ENCODE measurements around the gene DGKH. TPM values are rescaled to one million over a fixed set of nuclear protein-coding genes. Genes with fewer than 3 reads are reported as not detected.

The DGKH gene
- total and polyA plus RNA-seq, 9 of the 15 experiments (the other 6 are each of a cell fraction or from before 2014, with no cell fraction given): 0.38 to 4.4 (median 3.1) TPM

DNA sequence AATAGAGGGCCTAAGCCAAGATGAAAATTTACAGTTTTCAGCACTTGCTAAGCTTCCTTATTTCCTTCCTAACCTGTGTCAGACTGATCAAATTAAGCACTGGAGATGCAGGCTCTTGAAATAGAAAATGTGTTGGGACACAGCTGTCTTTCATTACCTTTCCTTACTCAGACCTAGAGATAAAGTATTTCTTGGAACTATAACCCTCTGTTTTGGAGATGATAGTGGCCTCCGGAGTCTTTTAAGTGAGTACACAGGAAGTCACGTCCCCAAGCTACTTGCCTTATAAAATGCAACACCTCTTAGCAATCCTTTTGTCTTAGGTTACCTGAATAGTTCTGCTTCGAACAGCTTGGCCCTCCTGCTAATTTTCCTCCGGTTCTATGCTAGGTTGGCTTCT, 211.1 kb downstream of the DGKH start (continued):
- TF ChIP-seq JUN (IDR thresholded peaks at IDR 0.05; ENCODE audit: borderline replicate concordance, low read depth, low read length): no peak
- no peak for TF ChIP-seq JUN (CRISPR knock-in tag; IDR thresholded peaks at IDR 0.05; ENCODE audit: borderline replicate concordance)
- no peak for TF ChIP-seq ZNF3 (CRISPR knock-in tag; IDR thresholded peaks at IDR 0.05)
- no peak for TF ChIP-seq FOS (IDR thresholded peaks at IDR 0.05; ENCODE audit: extremely low read depth, insufficient read length)
- TF ChIP-seq RAD21 (CRISPR knock-in tag; conservative IDR thresholded peaks at IDR 0.05 in 1 of 2, IDR thresholded peaks at IDR 0.05 in 1 of 2): no peak; a peak in 1 of 4 replicates
- no peak for TF ChIP-seq RBM22 (IDR thresholded peaks at IDR 0.05; ENCODE audit: low read depth, low read length, poor library complexity, severe bottlenecking)
- TF ChIP-seq NONO (IDR thresholded peaks at IDR 0.05; ENCODE audit: low read depth in 2 of 2, low read length in 1 of 2): no peak
- no peak for TF ChIP-seq ADNP (tag; IDR thresholded peaks at IDR 0.05)
- TF ChIP-seq NEUROD1 (IDR thresholded peaks at IDR 0.05; ENCODE audit: borderline replicate concordance, low read depth, low read length, partially characterized antibody): no peak
- TF ChIP-seq BDP1 (IDR thresholded peaks at IDR 0.05; ENCODE audit: insufficient read depth, insufficient read length): no peak
- TF ChIP-seq KAT8 (IDR thresholded peaks at IDR 0.05; ENCODE audit: low read depth): no peak
- TF ChIP-seq ZNF717 (CRISPR knock-in tag; IDR thresholded peaks at IDR 0.05): no peak
- peak; percentile 69 for TF ChIP-seq CXXC5 (CRISPR knock-in tag; IDR thresholded peaks at IDR 0.05)
- TF ChIP-seq MYNN (IDR thresholded peaks at IDR 0.05): no peak
- TF ChIP-seq MYNN (CRISPR knock-in tag; IDR thresholded peaks at IDR 0.05): no peak
- TF ChIP-seq, protein P1, sequence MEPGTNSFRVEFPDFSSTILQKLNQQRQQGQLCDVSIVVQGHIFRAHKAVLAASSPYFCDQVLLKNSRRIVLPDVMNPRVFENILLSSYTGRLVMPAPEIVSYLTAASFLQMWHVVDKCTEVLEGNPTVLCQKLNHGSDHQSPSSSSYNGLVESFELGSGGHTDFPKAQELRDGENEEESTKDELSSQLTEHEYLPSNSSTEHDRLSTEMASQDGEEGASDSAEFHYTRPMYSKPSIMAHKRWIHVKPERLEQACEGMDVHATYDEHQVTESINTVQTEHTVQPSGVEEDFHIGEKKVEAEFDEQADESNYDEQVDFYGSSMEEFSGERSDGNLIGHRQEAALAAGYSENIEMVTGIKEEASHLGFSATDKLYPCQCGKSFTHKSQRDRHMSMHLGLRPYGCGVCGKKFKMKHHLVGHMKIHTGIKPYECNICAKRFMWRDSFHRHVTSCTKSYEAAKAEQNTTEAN (CRISPR knock-in tag; IDR thresholded peaks at IDR 0.05): no peak
- TF ChIP-seq YBX1 (IDR thresholded peaks at IDR 0.05): no peak
- TF ChIP-seq, protein P2, sequence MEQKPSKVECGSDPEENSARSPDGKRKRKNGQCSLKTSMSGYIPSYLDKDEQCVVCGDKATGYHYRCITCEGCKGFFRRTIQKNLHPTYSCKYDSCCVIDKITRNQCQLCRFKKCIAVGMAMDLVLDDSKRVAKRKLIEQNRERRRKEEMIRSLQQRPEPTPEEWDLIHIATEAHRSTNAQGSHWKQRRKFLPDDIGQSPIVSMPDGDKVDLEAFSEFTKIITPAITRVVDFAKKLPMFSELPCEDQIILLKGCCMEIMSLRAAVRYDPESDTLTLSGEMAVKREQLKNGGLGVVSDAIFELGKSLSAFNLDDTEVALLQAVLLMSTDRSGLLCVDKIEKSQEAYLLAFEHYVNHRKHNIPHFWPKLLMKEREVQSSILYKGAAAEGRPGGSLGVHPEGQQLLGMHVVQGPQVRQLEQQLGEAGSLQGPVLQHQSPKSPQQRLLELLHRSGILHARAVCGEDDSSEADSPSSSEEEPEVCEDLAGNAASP (IDR thresholded peaks at IDR 0.05): no peak
- TF ChIP-seq, protein P3, sequence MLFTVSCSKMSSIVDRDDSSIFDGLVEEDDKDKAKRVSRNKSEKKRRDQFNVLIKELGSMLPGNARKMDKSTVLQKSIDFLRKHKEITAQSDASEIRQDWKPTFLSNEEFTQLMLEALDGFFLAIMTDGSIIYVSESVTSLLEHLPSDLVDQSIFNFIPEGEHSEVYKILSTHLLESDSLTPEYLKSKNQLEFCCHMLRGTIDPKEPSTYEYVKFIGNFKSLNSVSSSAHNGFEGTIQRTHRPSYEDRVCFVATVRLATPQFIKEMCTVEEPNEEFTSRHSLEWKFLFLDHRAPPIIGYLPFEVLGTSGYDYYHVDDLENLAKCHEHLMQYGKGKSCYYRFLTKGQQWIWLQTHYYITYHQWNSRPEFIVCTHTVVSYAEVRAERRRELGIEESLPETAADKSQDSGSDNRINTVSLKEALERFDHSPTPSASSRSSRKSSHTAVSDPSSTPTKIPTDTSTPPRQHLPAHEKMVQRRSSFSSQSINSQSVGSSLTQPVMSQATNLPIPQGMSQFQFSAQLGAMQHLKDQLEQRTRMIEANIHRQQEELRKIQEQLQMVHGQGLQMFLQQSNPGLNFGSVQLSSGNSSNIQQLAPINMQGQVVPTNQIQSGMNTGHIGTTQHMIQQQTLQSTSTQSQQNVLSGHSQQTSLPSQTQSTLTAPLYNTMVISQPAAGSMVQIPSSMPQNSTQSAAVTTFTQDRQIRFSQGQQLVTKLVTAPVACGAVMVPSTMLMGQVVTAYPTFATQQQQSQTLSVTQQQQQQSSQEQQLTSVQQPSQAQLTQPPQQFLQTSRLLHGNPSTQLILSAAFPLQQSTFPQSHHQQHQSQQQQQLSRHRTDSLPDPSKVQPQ (CRISPR knock-in tag; IDR thresholded peaks at IDR 0.05; ENCODE audit: borderline replicate concordance): no peak
- no peak for TF ChIP-seq U2AF2 (optimal IDR thresholded peaks at IDR 0.05; ENCODE audit: low read depth, low read length)
- TF ChIP-seq TRIM24 (IDR thresholded peaks at IDR 0.05): peak; percentile 66 to 87; a peak in 3 of 4 replicates
- no peak for TF ChIP-seq NCOA6 (IDR thresholded peaks at IDR 0.05)
- no peak for TF ChIP-seq ZNF263 (CRISPR knock-in tag; IDR thresholded peaks at IDR 0.05; ENCODE audit: borderline replicate concordance)
- TF ChIP-seq, protein P4, sequence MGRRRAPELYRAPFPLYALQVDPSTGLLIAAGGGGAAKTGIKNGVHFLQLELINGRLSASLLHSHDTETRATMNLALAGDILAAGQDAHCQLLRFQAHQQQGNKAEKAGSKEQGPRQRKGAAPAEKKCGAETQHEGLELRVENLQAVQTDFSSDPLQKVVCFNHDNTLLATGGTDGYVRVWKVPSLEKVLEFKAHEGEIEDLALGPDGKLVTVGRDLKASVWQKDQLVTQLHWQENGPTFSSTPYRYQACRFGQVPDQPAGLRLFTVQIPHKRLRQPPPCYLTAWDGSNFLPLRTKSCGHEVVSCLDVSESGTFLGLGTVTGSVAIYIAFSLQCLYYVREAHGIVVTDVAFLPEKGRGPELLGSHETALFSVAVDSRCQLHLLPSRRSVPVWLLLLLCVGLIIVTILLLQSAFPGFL (CRISPR knock-in tag; IDR thresholded peaks at IDR 0.05): no peak
- TF ChIP-seq ZNF143 (CRISPR knock-in tag; IDR thresholded peaks at IDR 0.05): no peak
- TF ChIP-seq ZNF586 (CRISPR knock-in tag; conservative IDR thresholded peaks at IDR 0.05): no peak

Data from K562 (cell line).